Fibroblast of peridontal ligament (primary cell): Measurements from ENCODE around the gene KCTD3.
A peak's percentile ranks its signal among the peaks of the same experiment; 100 is the strongest.

Experiments used
- DNase-seq: peaks from one replicate; pipeline ENCODE4 v3.0.0-alpha.2; 2010; ENCODE audit errors: extremely low read depth

KCTD3 gene

GRCh38 chr1:215606036-215606435 lies 38.9 kb downstream of the KCTD3 start:
- DNase-seq, result no peak

GRCh38 chr1:215606564-215607168 lies 39.6 kb downstream of the KCTD3 start:
- peak; percentile 49 for DNase-seq

DNA sequence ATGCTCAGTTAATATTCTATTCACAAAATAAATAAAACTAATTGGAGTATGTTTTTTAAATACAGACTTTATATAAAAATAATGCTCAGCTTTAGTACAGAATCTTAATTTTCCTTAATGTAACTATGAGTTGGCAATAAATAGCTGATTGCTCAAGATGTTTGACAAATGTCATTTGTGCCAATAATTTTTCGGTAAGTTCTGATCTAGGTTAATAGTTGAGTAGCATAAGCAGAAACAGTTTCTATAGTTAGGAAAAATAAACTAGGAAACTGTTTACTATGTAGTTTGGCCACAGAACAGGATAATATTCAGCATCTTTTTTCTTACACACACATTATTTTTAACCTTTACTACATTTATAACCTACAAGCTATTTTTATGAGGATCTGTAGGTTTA lies 40.3 kb downstream of the KCTD3 start:
- no peak for DNase-seq

GRCh38 chr1:215608646-215609045 lies 41.5 kb downstream of the KCTD3 start:
- no peak for DNase-seq

- DNase-seq, result no peak
Observed at GRCh38 chr1:215612391-215612790, 45.3 kb downstream of the KCTD3 start.

GRCh38 chr1:215617979-215618378 lies 50.9 kb downstream of the KCTD3 start:
- DNase-seq, result no peak

DNA sequence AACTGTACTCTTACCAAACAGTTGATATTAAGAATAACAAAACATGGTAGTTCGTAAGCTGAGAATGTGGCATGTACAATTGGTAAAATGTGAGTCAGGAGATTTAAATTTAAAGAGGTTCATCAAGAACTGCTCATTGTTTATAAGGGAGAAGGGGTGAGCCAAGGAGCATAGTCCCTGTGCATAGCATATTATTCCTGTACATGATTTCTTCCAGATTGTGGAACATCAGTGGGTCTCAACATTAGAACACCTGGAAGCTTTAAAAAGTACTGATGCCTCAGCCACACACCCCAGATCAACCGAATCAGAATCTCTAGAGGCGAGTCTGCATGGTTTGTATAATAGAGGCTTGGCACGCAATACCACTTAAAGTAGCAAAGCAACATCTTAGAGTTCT lies 56.1 kb downstream of the KCTD3 start:
- DNase-seq, result peak; percentile 76

- DNase-seq, result no peak
Observed at GRCh38 chr1:215625949-215626348, 58.8 kb downstream of the KCTD3 start.

DNA sequence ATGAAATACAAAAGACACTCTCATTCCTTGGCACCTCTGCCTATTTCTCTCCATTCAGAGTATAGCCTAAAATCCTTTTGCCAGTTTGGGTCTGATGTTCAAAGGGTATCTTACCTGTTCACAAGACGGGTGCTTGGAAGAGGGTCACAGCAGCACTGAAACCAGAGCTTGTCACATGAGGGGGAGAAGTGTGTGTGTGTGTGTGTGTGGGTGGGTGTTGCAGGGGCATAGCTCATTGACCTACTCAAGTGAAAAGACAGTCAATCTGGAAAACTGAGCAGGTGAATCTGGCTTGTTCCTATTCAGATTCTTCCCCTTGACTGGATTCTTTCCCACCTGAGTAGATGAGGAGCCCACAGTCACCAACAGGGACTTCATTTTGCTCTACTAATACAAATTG lies 63.9 kb downstream of the KCTD3 start:
- DNase-seq, result no peak

- peak; percentile 13 for DNase-seq
Observed at GRCh38 chr1:215631489-215631888, 64.4 kb downstream of the KCTD3 start.

DNA sequence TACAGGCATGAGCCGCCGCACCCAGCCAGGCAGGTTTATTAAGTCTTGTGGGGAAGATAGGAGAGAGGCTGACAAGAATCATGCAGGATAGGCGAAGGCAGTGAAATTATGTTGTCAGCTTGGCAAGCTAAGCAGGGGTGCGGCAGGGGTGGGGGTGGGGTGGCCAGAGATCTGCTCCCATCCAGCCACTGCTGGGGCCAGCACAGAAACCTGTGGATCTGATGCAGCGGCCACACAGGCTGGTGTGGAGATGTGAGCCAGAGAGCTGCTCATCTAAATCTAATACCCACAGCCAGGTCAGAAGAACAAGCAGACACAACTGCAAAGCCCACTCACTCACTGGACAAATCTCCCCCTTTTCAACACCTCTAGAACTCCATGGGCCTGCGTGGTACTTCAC lies 68.7 kb downstream of the KCTD3 start:
- no peak for DNase-seq

- peak; percentile 81 for DNase-seq
Observed at GRCh38 chr1:215636258-215636965, 69.3 kb downstream of the KCTD3 start.

DNA sequence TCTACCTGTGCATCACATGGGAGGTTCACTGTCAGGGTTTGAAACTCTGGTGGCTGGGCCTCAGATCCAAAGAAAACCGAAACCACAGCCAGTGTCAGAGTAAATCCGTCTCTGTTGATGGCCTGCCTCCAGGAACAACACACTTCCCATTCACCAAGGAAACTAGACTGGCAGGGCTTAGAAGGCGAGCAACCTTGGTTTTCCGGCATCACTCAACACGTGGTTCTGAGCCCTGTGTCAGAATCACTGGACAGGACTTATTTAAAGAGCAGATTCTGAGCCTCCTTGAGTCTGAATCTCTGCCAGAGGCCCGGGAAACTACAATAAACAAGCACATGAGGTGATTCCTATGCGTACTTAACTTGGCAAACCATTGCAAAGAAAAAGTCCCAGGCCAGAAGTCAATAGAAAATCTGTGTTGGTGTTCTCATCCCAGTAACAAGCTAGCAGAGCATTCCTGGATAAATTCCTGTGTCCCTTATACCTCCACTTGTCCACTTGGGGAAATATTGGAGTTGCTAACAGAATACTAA lies 70.0 kb downstream of the KCTD3 start:
- DNase-seq, result peak; percentile 77

- DNase-seq, result no peak
Observed at GRCh38 chr1:215640429-215641148, 73.5 kb downstream of the KCTD3 start.

DNA sequence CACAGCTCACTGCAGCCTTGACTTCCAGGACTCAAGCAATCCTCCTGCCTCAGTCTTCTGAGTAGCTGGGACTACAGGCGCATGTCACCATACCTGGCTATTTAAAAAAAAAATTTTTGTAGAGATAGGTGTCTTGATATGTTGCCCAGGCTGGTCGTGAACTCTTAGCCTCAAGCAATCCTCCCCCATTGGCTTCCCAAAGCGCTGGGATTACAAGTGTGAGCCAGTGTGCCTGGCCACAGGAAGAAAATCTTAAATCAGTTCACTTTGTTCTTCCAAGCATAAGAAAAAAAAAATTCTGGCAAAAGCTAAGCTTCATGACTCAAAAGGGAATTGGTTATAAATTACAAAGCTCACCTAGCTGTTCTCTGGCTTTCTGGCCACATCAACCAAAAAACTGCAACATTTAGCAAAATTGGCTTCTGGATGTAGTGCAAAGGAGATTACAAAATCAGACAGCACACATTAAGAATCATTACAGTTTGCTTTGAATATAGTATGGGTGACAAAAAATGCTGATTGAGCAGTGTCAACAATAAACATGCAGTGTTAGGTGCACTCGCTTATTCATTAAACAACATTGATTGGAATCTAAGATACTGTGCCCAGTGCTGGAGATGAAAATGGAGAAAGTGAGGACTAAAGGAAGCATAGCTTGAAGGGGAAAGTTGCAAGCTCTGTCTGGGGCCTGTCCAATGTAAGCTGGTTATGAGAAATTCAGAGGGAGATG lies 76.7 kb downstream of the KCTD3 start:
- no peak for DNase-seq

DNA sequence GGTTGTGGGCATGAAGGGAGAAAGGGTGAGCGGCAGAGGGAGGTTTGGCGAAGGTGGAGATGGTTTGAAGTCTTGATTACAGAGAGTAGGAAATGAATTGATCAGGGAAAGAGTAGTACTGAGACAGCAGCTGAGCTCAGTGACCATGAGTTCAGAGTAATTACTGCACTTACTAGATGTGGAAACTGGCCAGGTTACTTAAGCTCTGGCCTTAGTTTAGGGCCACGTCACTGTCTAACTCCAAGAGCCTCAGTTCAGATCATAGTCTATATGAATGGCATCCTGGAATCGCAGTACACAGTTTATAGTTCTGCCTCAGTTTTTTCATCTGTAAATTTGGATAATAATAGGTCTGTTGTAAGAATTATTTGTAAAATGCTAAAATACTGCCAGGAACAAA lies 78.1 kb downstream of the KCTD3 start:
- DNase-seq, result no peak

DNA sequence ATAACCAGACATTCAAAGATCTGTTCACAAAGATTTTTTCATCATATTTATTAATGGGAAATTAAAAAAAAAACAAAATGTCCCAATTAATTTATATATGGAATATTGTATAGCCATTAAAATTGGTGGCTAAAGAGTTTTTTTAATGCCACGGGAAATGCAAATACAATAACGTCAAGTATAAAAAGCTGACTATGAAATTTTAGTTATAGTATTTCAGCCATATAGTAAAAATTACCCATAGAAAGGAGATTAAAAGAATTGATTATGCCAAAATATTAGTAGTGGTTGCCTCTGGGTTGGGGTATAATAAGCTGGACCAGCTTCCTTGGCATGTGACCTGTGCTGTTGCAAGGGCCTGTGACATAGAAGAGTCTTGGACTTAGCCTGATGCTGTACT lies 78.8 kb downstream of the KCTD3 start:
- no peak for DNase-seq

- DNase-seq, result no peak
Observed at GRCh38 chr1:215647738-215648137, 80.6 kb downstream of the KCTD3 start.

- no peak for DNase-seq
Observed at GRCh38 chr1:215648957-215649356, 81.9 kb downstream of the KCTD3 start.

GRCh38 chr1:215650446-215651149 lies 83.5 kb downstream of the KCTD3 start:
- no peak for DNase-seq

DNA sequence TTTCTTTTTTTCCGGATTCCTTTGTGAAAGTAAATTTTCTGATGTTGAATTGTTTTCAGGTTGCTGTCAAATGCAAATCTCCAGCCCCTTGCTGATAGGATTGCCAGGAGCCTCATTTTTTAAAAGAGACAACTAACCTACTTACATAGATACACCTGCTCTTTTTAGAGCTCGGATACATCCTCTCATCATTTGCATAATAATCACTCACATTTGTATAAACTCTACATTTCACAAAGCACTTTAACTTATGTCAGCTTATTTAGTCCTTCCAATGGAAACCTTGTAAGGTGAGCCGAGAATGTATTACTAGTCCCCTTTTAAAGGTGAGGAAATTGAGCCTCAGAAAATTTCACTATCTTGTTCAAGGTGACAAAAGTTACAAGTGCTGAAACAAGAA lies 84.8 kb downstream of the KCTD3 start:
- DNase-seq, result no peak

- no peak for DNase-seq
Observed at GRCh38 chr1:215652371-215652770, 85.3 kb downstream of the KCTD3 start.
